ENCODE results near the gene CPTP.

Gene CPTP

DNA sequence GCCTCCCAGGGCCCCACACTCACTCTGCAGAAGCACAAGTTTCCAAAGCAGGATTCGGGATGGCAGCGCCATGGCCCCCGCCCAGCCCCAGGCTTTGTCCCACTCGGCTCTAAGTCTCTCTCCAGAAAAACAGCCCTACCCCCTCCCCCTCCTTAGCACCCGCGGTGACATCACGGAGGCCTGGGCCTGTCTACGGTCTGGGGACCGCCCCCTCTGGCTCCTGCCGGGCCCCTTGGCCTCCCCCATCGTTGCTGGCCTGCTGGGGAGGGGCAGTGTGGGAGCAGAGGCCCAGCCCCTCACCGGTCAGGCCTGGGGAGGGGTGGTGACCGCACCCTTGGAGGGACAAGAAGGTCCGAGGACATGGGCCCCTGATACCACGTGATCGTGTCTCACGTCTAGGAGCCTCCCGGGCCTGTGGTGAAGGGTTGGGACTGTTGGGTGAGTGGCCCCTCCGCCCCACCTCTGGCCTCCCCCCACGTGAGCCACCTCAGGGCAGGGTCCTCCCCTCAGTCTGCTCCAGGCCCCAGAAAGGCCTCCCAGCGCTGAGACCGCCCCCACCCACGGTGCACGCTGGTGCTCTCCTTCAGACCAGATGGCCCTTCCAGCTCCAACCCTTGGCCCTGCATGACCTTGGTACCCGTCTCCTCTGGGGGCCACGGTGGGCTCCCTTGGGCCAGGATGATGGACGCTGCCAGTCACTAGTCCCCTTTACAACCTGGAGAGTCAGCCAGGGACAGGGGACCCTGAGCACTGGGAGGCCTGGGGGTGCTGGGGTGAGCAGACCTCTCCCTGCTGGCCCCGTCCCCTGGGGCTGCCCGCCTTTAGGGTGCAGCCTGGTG, 34.0 kb downstream of the CPTP start, which contains the start of gene MXRA8:
TSS of gene MXRA8 (minus strand) at position 123 of the 839 bp plus-strand sequence. CDS start at position 72, 51 bp downstream.
- 41% methylated on average over 29 of the region's 29 CpGs for WGBS, 2 experiments
- no peaks in the 10 kb centered on the region for H3K27me3 ChIP-seq (ENCODE audit: control insufficient read depth, insufficient read depth, low read length, poor library complexity, severe bottlenecking)
- H3K9me3 ChIP-seq (ENCODE audit: control insufficient read depth, low read length), result no peaks in the 10 kb centered on the region
- H3K36me3 ChIP-seq (ENCODE audit: control insufficient read depth, insufficient read depth, low read length), result no peaks in the 10 kb centered on the region
- H3K4me1 ChIP-seq (ENCODE audit: control insufficient read depth, insufficient read depth, low read length), result peaks cover 54% of the 10 kb centered on the region
- peak within 1 kb of the TSS; percentile 45 for H3K4me3 ChIP-seq (ENCODE audit: insufficient read depth, low read depth, low read length)
- H3K27ac ChIP-seq (ENCODE audit: insufficient read depth, low read depth, low read length, poor library complexity, severe bottlenecking), result peak within 1 kb of the TSS; percentile 88

DNA sequence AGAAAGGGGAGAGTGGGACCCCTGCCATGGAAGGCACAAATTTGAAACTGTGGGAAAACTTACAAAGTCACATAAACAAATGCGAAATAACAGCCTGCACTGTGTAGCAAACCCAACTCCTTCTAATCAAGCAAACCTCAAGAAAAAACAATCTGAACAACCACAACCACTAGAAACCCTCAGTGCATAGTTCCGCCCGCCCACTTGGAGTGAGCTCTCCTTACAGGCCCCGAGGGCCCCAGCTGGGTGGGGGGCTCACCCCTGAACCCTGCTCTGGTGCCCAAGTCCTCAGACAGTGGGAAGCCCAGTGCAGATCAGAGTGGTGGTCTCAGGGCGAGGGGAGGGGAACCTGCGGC, 34.7 kb downstream of the CPTP start:
- peaks cover 48% of the 10 kb centered on the region for H3K4me1 ChIP-seq (ENCODE audit: control insufficient read depth, insufficient read depth, low read length)

DNA sequence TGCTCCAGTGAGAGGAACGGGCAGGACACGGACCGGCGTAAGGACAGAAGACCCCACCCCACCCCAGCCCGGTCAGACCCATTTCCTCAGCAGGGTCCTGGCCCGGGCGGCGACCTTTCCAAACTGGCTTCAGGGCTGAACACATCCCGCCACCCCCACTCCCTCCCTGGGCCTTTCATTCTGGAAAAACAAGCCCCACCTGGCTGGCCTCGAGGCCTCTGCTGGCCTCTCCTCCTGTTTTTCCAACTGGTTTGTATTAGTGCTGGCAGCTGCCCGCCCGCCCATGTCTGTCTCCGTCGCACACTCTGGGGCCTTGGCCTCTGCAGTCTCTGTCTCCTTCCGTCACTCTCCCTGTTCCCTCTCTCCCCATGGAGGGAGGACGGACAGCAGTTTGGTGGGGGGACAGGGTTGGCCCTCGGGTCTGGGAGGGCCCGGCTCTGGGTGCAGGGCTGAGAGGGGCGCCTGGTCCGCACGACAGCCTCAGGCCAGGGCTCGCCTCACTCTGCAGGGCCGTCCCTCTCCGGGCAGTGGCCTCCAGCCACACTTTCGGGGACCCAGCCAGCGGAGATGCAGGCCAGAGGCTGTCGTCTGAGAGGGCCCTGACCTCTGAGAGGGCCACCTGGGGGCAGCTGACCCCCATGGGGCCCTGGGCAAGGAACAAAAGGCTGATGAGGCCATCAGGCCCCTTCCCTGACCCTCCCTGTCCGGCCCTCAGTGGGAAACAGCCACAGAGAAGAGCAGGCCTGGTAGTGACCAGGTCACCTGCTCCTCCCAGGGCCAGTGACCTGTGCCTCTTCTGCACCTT, 35.3 kb downstream of the CPTP start:
- Histone ChIP-seq H3K27ac (ENCODE audit: insufficient read depth, low read depth, low read length, poor library complexity, severe bottlenecking) (peak overlapping the region; percentile 88), H3K9me3 (ENCODE audit: control insufficient read depth, low read length) (no peaks in the 10 kb centered on the region), H3K36me3 (ENCODE audit: control insufficient read depth, insufficient read depth, low read length) (no peaks in the 10 kb centered on the region), H3K4me1 (ENCODE audit: control insufficient read depth, insufficient read depth, low read length) (peaks cover 48% of the 10 kb centered on the region), H3K27me3 (ENCODE audit: control insufficient read depth, insufficient read depth, low read length, poor library complexity, severe bottlenecking) (no peaks in the 10 kb centered on the region), H3K4me3 (ENCODE audit: insufficient read depth, low read depth, low read length) (no peak overlapping the region)
- WGBS, 2 experiments, result 67 to 70% methylated on average over 28 of the region's 28 CpGs

More for the DNA sequence above, 34.7 kb downstream of the CPTP start:
- WGBS, 2 experiments, result 88 to 93% methylated on average over 6 of the region's 6 CpGs
- Histone ChIP-seq H3K4me3 (ENCODE audit: insufficient read depth, low read depth, low read length) (no peak overlapping the region), H3K27ac (ENCODE audit: insufficient read depth, low read depth, low read length, poor library complexity, severe bottlenecking) (peak overlapping the region; percentile 88), H3K27me3 (ENCODE audit: control insufficient read depth, insufficient read depth, low read length, poor library complexity, severe bottlenecking) (no peaks in the 10 kb centered on the region), H3K36me3 (ENCODE audit: control insufficient read depth, insufficient read depth, low read length) (no peaks in the 10 kb centered on the region), H3K9me3 (ENCODE audit: control insufficient read depth, low read length) (no peaks in the 10 kb centered on the region)

DNA sequence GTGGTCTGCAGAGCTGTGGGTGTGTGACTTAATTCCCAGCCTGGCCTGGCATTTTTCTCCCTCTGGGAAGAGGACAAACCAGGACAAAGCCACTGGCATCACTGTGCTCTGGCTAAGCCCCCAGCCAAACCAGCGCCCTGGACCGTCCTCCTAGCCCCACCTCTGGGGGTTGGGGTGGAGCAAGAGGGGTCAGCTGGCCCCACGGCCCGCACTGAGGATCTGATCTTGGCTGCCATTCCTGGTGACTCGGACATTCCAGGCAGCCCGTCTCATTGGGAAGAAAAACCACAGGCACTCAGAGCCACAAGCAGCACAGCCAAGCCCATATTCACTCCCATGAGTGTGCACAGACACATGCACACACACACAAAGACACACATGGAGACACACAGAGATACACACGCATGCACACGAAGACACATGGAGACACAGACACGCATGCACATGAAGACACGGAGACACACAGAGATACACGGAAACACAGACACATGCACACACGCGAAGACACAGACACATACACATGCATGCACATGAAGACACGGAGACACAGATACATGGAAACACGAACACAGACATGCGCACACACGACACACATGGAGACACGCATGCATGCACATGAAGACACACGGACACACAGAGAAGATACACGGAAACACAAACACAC, 36.0 kb downstream of the CPTP start:
- Histone ChIP-seq H3K36me3 (ENCODE audit: control insufficient read depth, insufficient read depth, low read length) (no peaks in the 10 kb centered on the region), H3K4me3 (ENCODE audit: insufficient read depth, low read depth, low read length) (no peak overlapping the region), H3K4me1 (ENCODE audit: control insufficient read depth, insufficient read depth, low read length) (peaks cover 48% of the 10 kb centered on the region), H3K9me3 (ENCODE audit: control insufficient read depth, low read length) (no peaks in the 10 kb centered on the region), H3K27ac (ENCODE audit: insufficient read depth, low read depth, low read length, poor library complexity, severe bottlenecking) (peak overlapping the region; percentile 88), H3K27me3 (ENCODE audit: control insufficient read depth, insufficient read depth, low read length, poor library complexity, severe bottlenecking) (no peaks in the 10 kb centered on the region)
- WGBS, 2 experiments, result 78 to 82% methylated on average over 20 of the region's 20 CpGs

DNA sequence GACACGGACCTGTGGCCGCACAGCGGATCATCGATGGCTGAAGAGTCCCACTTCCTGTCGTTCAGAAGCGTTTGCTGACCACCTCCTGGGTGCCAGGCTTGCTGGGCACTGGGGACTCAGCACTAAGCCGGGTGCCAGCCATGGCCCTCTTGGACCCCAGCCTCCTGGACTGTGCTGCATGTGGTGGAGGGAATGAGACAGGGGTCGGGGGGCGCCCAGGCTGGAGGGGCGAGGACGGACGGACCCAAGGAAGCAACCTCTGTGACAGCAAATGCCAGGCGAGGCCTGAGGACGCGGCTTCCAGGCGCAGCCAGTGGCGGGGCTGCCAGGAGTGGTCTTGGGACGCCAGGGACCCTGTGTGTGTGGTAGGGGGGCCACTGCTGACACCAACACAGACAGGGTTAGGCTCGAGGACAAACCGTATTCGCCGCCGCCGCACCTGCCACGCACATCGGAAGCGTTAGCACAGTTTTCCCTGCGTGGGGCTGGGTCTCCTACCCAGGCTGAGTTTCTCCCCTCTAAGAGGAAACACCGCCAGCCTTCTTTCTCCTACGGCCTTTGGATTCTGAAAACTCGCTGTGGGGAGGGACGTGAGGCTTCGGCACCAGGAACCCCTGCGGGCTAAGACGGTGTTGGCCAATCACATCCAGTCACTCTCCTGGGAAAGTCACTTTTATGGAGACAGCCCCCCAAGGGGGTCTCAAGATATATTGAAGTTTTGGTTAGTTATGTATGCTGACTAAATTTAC, 36.8 kb downstream of the CPTP start:
- Histone ChIP-seq H3K36me3 (ENCODE audit: control insufficient read depth, insufficient read depth, low read length) (no peaks in the 10 kb centered on the region), H3K9me3 (ENCODE audit: control insufficient read depth, low read length) (peaks cover 5% of the 10 kb centered on the region), H3K27me3 (ENCODE audit: control insufficient read depth, insufficient read depth, low read length, poor library complexity, severe bottlenecking) (no peaks in the 10 kb centered on the region), H3K4me1 (ENCODE audit: control insufficient read depth, insufficient read depth, low read length) (peaks cover 48% of the 10 kb centered on the region), H3K4me3 (ENCODE audit: insufficient read depth, low read depth, low read length) (no peak overlapping the region), H3K27ac (ENCODE audit: insufficient read depth, low read depth, low read length, poor library complexity, severe bottlenecking) (no peak overlapping the region)
- 77 to 80% methylated on average over 34 to 35 of the region's 35 CpGs for WGBS, 2 experiments

DNA sequence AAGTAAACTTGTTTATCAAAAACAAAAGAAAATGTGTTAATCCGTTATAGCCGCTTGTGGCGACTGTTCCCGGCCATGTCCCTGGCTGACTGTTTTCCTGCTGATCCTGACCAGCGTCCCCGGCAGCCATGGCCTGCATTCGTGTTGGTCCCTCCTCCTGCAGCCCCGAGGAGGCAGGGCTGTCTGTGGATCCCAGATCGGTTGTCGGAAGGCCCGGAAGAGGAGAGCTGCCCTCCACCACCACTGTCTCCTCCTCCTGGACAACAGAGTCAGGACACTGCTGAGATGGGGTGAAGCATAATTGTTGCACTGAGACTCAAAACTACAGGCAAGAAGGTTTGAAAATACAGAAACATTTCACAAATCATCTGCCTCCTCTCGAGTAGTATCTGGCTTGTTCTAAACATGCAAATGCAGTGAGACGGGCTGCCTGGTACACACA, 37.4 kb downstream of the CPTP start:
- WGBS, 2 experiments, result 42 to 45% methylated on average over 13 of the region's 13 CpGs
- H3K9me3 ChIP-seq (ENCODE audit: control insufficient read depth, low read length), result peaks cover 6% of the 10 kb centered on the region
- H3K4me3 ChIP-seq (ENCODE audit: insufficient read depth, low read depth, low read length), result no peak overlapping the region
- H3K27ac ChIP-seq (ENCODE audit: insufficient read depth, low read depth, low read length, poor library complexity, severe bottlenecking), result no peak overlapping the region
- peaks cover 43% of the 10 kb centered on the region for H3K4me1 ChIP-seq (ENCODE audit: control insufficient read depth, insufficient read depth, low read length)
- H3K36me3 ChIP-seq (ENCODE audit: control insufficient read depth, insufficient read depth, low read length), result no peaks in the 10 kb centered on the region
- H3K27me3 ChIP-seq (ENCODE audit: control insufficient read depth, insufficient read depth, low read length, poor library complexity, severe bottlenecking), result no peaks in the 10 kb centered on the region

DNA sequence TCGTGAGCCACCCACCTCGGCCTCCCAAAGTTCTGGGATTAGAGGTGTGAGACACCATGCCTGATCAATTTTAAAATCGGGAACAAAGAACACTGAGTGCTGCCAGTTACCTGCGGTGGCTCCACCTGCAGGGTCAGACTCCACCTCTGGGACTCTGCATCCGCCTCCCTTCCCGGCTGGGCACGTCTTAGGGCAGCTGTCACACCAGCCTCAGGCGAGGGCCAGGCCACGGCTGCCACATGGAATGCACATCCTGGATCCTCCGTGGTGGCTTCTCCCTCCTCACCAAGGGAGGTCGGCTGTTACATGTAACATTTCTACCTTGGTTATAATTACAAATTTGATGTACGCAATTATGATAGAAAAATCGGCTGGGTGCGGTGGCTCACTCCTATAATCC, 39.7 kb downstream of the CPTP start:
- Histone ChIP-seq H3K27ac (ENCODE audit: insufficient read depth, low read depth, low read length, poor library complexity, severe bottlenecking) (no peak overlapping the region), H3K36me3 (ENCODE audit: control insufficient read depth, insufficient read depth, low read length) (no peaks in the 10 kb centered on the region), H3K4me1 (ENCODE audit: control insufficient read depth, insufficient read depth, low read length) (peaks cover 29% of the 10 kb centered on the region), H3K4me3 (ENCODE audit: insufficient read depth, low read depth, low read length) (no peak overlapping the region), H3K9me3 (ENCODE audit: control insufficient read depth, low read length) (peaks cover 6% of the 10 kb centered on the region), H3K27me3 (ENCODE audit: control insufficient read depth, insufficient read depth, low read length, poor library complexity, severe bottlenecking) (no peaks in the 10 kb centered on the region)
- WGBS, 2 experiments, result 83 to 86% methylated on average over 14 of the region's 14 CpGs

DNA sequence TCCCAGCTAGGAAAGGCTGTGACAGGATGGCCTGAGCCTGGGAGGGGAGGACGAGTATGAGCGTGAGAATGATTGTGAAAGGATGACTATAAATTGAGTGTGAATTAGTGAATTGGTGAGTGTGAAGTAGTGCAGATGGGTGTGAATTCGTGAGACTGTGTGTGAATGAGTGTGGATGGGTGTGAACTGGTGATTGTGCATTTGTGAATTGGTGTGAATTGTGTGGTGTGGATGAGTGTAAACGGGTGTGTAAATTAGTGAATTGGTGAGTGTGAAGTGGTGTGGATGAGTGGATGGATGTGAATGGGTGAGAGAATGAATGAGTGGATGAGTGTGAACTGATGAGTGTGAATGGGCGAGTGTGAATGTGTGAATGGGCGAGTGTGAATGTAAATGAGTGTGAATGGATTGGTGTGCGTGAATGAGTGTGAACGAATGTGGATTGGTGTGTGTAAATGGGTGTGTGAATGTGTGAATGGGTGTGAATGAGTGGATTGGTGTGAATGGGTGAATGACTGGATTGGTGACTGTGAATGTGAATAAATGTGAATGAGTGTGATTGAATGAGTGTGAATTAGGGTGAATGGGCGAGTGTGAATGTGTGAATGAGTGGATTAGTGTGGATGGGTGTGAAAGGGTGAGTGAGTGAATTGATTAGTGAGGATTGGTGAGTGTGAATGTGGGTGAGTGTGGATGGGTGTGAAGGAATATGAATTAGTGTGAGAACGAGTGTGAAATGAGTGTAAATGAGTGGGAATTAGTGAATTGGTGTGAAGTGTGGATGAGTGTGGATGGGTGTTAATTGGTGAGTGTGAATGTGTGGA, 41.5 kb downstream of the CPTP start:
- Histone ChIP-seq H3K4me3 (ENCODE audit: insufficient read depth, low read depth, low read length) (no peak overlapping the region), H3K36me3 (ENCODE audit: control insufficient read depth, insufficient read depth, low read length) (no peaks in the 10 kb centered on the region), H3K4me1 (ENCODE audit: control insufficient read depth, insufficient read depth, low read length) (peaks cover 12% of the 10 kb centered on the region), H3K9me3 (ENCODE audit: control insufficient read depth, low read length) (peaks cover 6% of the 10 kb centered on the region), H3K27ac (ENCODE audit: insufficient read depth, low read depth, low read length, poor library complexity, severe bottlenecking) (no peak overlapping the region), H3K27me3 (ENCODE audit: control insufficient read depth, insufficient read depth, low read length, poor library complexity, severe bottlenecking) (no peaks in the 10 kb centered on the region)
- WGBS, 2 experiments, result 81 to 82% methylated on average over 10 of the region's 10 CpGs

DNA sequence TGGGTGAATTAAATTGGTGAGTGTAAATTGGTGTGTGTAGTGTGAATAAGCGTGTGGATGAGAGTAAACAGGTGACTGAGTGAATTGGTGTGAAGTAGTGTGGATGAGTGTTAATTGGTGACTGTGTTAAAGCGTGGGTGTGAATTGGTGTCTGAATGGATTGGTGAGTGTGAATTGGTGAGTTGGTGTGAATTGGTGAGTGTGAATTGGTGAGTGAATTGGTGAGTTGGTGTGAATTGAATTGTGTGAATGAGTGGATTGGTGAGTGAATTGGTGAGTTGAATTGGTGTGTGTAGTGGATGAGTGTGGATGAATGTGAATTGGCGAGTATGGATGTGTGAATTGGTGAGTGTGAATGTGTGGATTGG, 42.1 kb downstream of the CPTP start:
- no peaks in the 10 kb centered on the region for H3K27me3 ChIP-seq (ENCODE audit: control insufficient read depth, insufficient read depth, low read length, poor library complexity, severe bottlenecking)
- no peak overlapping the region for H3K4me3 ChIP-seq (ENCODE audit: insufficient read depth, low read depth, low read length)
- H3K4me1 ChIP-seq (ENCODE audit: control insufficient read depth, insufficient read depth, low read length), result peaks cover 6% of the 10 kb centered on the region
- H3K36me3 ChIP-seq (ENCODE audit: control insufficient read depth, insufficient read depth, low read length), result no peaks in the 10 kb centered on the region
- WGBS, 2 experiments, result 94 to 95% methylated on average over 3 of the region's 3 CpGs
- H3K9me3 ChIP-seq (ENCODE audit: control insufficient read depth, low read length), result peaks cover 6% of the 10 kb centered on the region
- no peak overlapping the region for H3K27ac ChIP-seq (ENCODE audit: insufficient read depth, low read depth, low read length, poor library complexity, severe bottlenecking)

Data from ectodermal cell (in vitro differentiated cells).